OCI-LY3 (cell line): ENCODE results near the gene FATE1.

Source experiments
- EZH2phosphoT487 ChIP-seq: fragments of 200-600 bp; shearing (Covaris generic); IDR thresholded peaks from 2 replicates; pipeline ENCODE4 v1.6.1; 2018; ENCODE audit warnings: antibody characterized with exemption, mixed run types, low read depth
- TF ChIP-seq, protein P1 (sequence below): fragments of 200-600, 300-600 bp; sonication (generic); IDR thresholded peaks from 2 replicates; pipeline ENCODE4 v1.5.1; 2014; ENCODE audit warnings: antibody characterized with exemption, low read length, low read depth

DNA sequence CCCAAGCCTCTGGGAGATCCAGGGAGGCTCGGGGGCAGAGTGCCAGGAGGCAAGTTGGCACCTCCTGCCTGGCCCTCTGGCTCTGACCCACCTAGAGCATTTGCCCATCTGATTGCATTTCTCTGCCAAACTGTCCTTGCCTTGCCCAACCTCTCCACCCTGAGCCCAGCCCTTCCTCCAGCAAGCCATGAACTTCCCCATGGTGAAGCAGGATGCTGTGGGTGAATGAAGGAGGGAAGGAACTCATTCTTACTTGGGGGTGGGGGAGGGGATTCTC is 9.4 kb downstream of the FATE1 start:
- TF ChIP-seq, protein P1, sequence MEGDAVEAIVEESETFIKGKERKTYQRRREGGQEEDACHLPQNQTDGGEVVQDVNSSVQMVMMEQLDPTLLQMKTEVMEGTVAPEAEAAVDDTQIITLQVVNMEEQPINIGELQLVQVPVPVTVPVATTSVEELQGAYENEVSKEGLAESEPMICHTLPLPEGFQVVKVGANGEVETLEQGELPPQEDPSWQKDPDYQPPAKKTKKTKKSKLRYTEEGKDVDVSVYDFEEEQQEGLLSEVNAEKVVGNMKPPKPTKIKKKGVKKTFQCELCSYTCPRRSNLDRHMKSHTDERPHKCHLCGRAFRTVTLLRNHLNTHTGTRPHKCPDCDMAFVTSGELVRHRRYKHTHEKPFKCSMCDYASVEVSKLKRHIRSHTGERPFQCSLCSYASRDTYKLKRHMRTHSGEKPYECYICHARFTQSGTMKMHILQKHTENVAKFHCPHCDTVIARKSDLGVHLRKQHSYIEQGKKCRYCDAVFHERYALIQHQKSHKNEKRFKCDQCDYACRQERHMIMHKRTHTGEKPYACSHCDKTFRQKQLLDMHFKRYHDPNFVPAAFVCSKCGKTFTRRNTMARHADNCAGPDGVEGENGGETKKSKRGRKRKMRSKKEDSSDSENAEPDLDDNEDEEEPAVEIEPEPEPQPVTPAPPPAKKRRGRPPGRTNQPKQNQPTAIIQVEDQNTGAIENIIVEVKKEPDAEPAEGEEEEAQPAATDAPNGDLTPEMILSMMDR = no peak
- no peak for TF ChIP-seq EZH2phosphoT487
